H1 (cell line): ENCODE results near the gene MAN2A1. TPM values are rescaled to one million over a fixed set of nuclear protein-coding genes. Genes with fewer than 3 reads are reported as not detected.

Experiments used
- CTCF ChIA-PET: fragments of 300-600 bp; sonication (Branson Sonifier 250); formaldehyde crosslinking; loops from one replicate; lab custom pipeline; 2021; ENCODE audit not compliant: partially characterized antibody; lab: Charles Lee
- POLR2A ChIA-PET: fragments of 300-600 bp; sonication (Branson Sonifier 250); formaldehyde crosslinking; loops from one replicate; lab custom pipeline; 2021; ENCODE audit warnings: inconsistent platforms; ENCODE audit not compliant: partially characterized antibody; lab: Charles Lee
- DNase-seq, 2 experiments: peaks; one replicate each; pipeline versions ENCODE4 v3.0.0 to v3.0.0-alpha.2; 2010 to 2022; ENCODE audit warnings: low spot score in 2 of 2, low read depth in 1 of 2, mixed read lengths in 1 of 2
- FAIRE-seq: peaks from 2 replicates; lab custom pipeline; 2011; peaks lifted over from hg19 to GRCh38; lab: Jason Lieb, UNC
- H2AFZ ChIP-seq: 2 replicates; pipeline ENCODE4 v1.8.1; 2012; ENCODE audit warnings: low read length, inconsistent platforms
- H2AK5ac ChIP-seq: 2 replicates; pipeline ENCODE4 v1.6.1; 2013; ENCODE audit warnings: low read depth, low read length
- H2BK120ac ChIP-seq: replicated peaks from 2 replicates; pipeline ENCODE3; 2013; ENCODE audit warnings: low read depth, low read length, inconsistent platforms
- H2BK12ac ChIP-seq: 2 replicates; pipeline ENCODE4 v1.6.1; 2013; ENCODE audit warnings: low read depth, low read length
- H2BK15ac ChIP-seq: 2 replicates; pipeline ENCODE4 v1.6.1; 2013; ENCODE audit warnings: low read length
- H2BK20ac ChIP-seq: 2 replicates; pipeline ENCODE4 v1.6.1; 2013; ENCODE audit warnings: low read length
- H2BK5ac ChIP-seq: 2 replicates; pipeline ENCODE4 v1.6.1; 2013; ENCODE audit warnings: low read depth, low read length
- H3K14ac ChIP-seq: 2 replicates; pipeline ENCODE4 v1.6.1; 2013; ENCODE audit warnings: inconsistent platforms; ENCODE audit not compliant: insufficient read length
- H3K18ac ChIP-seq: 2 replicates; pipeline ENCODE4 v1.6.1; 2013; ENCODE audit warnings: low read length; ENCODE audit errors: extremely low read depth
- H3K23ac ChIP-seq: 2 replicates; pipeline ENCODE4 v1.6.1; 2013; ENCODE audit warnings: inconsistent platforms; ENCODE audit not compliant: insufficient read length
- H3K23me2 ChIP-seq: 2 replicates; pipeline ENCODE4 v1.6.1; 2013; ENCODE audit warnings: low read depth, low read length
- H3K27ac ChIP-seq: 2 replicates; pipeline ENCODE4 v1.6.1; 2011; ENCODE audit warnings: low read depth, low read length, inconsistent platforms
- H3K27me3 ChIP-seq, 4 experiments: replicated peaks in 1 of 4; 1 replicate in 1 of 4; 2 replicates in 3 of 4; pipeline versions ENCODE4 v1.6.1 to v1.8.1; 2011 to 2013; ENCODE audit warnings: low read length in 3 of 4, mild to moderate bottlenecking in 3 of 4, inconsistent platforms in 2 of 4, mixed read lengths in 2 of 4, moderate library complexity in 1 of 4; ENCODE audit not compliant: control insufficient read depth in 3 of 4, insufficient read depth in 3 of 4; ENCODE audit errors: extremely low read depth in 1 of 4
- H3K36me3 ChIP-seq, 4 experiments: 2 replicates each; pipeline versions ENCODE4 v1.6.1 to v1.8.1; 2011 to 2013; ENCODE audit warnings: mild to moderate bottlenecking in 4 of 4, low read length in 3 of 4, moderate library complexity in 2 of 4, control low read depth in 1 of 4, inconsistent platforms in 1 of 4; ENCODE audit not compliant: insufficient read depth in 4 of 4, control insufficient read depth in 2 of 4
- H3K4ac ChIP-seq: replicated peaks from 2 replicates; pipeline ENCODE3; 2013; ENCODE audit warnings: low read length, low read depth, mixed read lengths, inconsistent platforms; ENCODE audit not compliant: insufficient read length
- H3K4me1 ChIP-seq, 4 experiments: replicated peaks in 1 of 4; 1 replicate in 1 of 4; 2 replicates in 3 of 4; pipeline versions ENCODE4 v1.6.1 to v1.8.1; 2011 to 2013; ENCODE audit warnings: low read length in 3 of 4, inconsistent platforms in 2 of 4, mixed read lengths in 1 of 4; ENCODE audit not compliant: insufficient read depth in 4 of 4, control insufficient read depth in 3 of 4
- H3K4me2 ChIP-seq, 2 experiments: 2 replicates each; pipeline versions ENCODE4 v1.6.1 to v1.8.1; 2011 to 2013; ENCODE audit warnings: low read depth in 2 of 2, low read length in 2 of 2, control low read depth in 1 of 2, inconsistent platforms in 1 of 2, mild to moderate bottlenecking in 1 of 2; ENCODE audit not compliant: insufficient read depth in 1 of 2
- H3K4me3 ChIP-seq, 4 experiments: fragments of 200-600, 300-600 bp in 1 of 4; sonication (generic), shearing (Covaris generic), sonication (Bioruptor Twin) in 1 of 4; 2 replicates each; pipeline versions ENCODE4 v1.5.1 to v1.8.1; 2011 to 2016; ENCODE audit warnings: low read length in 4 of 4, low read depth in 3 of 4, control low read depth in 2 of 4, inconsistent platforms in 2 of 4, mild to moderate bottlenecking in 2 of 4, mixed read lengths in 1 of 4, moderate library complexity in 1 of 4; ENCODE audit not compliant: insufficient read depth in 2 of 4; ENCODE audit errors: extremely low read depth in 1 of 4
- H3K56ac ChIP-seq: replicated peaks from 2 replicates; pipeline ENCODE3; 2013; ENCODE audit warnings: low read depth, mild to moderate bottlenecking, mixed read lengths, low read length, inconsistent platforms; ENCODE audit not compliant: insufficient read length
- H3K79me1 ChIP-seq: 2 replicates; pipeline ENCODE4 v1.6.1; 2013; ENCODE audit warnings: low read depth, low read length, control low read depth
- H3K79me2 ChIP-seq, 2 experiments: 2 replicates each; pipeline versions ENCODE4 v1.6.1 to v1.8.1; 2012 to 2013; ENCODE audit warnings: low read length in 2 of 2, mild to moderate bottlenecking in 2 of 2, inconsistent platforms in 1 of 2; ENCODE audit not compliant: insufficient read depth in 2 of 2, control insufficient read depth in 1 of 2
- H3K9ac ChIP-seq, 4 experiments: replicated peaks in 1 of 4; 1 replicate in 1 of 4; 2 replicates in 3 of 4; pipeline versions ENCODE4 v1.6.1 to v1.8.1; 2011 to 2013; ENCODE audit warnings: low read depth in 3 of 4, low read length in 3 of 4, control low read depth in 2 of 4, mild to moderate bottlenecking in 2 of 4, moderate library complexity in 2 of 4, inconsistent platforms in 1 of 4; ENCODE audit errors: extremely low read depth in 1 of 4
- H3K9me3 ChIP-seq, 2 experiments: 2 replicates each; pipeline versions ENCODE4 v1.6.1 to v1.8.1; 2012 to 2013; ENCODE audit warnings: mild to moderate bottlenecking in 2 of 2, moderate library complexity in 2 of 2, control low read depth in 1 of 2, inconsistent platforms in 1 of 2, low read depth in 1 of 2, low read length in 1 of 2, mixed read lengths in 1 of 2; ENCODE audit not compliant: insufficient read depth in 2 of 2
- H4K20me1 ChIP-seq, 2 experiments: replicated peaks in 1 of 2; 2 replicates each; pipeline versions ENCODE3 to v1.8.1; 2011 to 2013; ENCODE audit warnings: inconsistent platforms in 2 of 2, low read length in 2 of 2, mild to moderate bottlenecking in 1 of 2; ENCODE audit not compliant: insufficient read depth in 2 of 2, control insufficient read depth in 1 of 2
- H4K5ac ChIP-seq: 2 replicates; pipeline ENCODE4 v1.6.1; 2013; ENCODE audit warnings: low read length, low read depth, mixed read lengths, inconsistent platforms; ENCODE audit not compliant: insufficient read length
- H4K8ac ChIP-seq: 2 replicates; pipeline ENCODE4 v1.8.0; 2013; ENCODE audit warnings: mild to moderate bottlenecking, moderate library complexity, low read length, inconsistent platforms; ENCODE audit not compliant: insufficient read depth; ENCODE audit errors: extremely low read depth
- H4K91ac ChIP-seq: replicated peaks from 2 replicates; pipeline ENCODE3; 2013; ENCODE audit warnings: low read length, mixed read lengths, inconsistent platforms; ENCODE audit not compliant: insufficient read length
- BRCA1 ChIP-seq: IDR thresholded peaks from 2 replicates; pipeline ENCODE4 v1.6.1; 2012; ENCODE audit warnings: low read depth, low read length, improper control_type of control experiment
- CTBP2 ChIP-seq: IDR thresholded peaks from 2 replicates; pipeline ENCODE4 v1.7.0; 2011; ENCODE audit warnings: borderline replicate concordance, mild to moderate bottlenecking, moderate library complexity, mixed read lengths, low read length; ENCODE audit not compliant: insufficient read depth, insufficient read length
- JUN ChIP-seq: IDR thresholded peaks from 2 replicates; pipeline ENCODE4 v1.6.1; 2011; ENCODE audit warnings: low read depth, mild to moderate bottlenecking, improper control_type of control experiment, low read length
- RFX5 ChIP-seq: IDR thresholded peaks from 2 replicates; pipeline ENCODE4 v1.6.1; 2011; ENCODE audit warnings: low read depth, low read length, improper control_type of control experiment, borderline replicate concordance
- RNF2 ChIP-seq: fragments of 200-900, 300-1000 bp; sonication (generic); IDR thresholded peaks from 2 replicates; pipeline ENCODE4 v1.7.1; 2016; ENCODE audit warnings: borderline replicate concordance, low read depth, mild to moderate bottlenecking, antibody characterized with exemption, low read length; ENCODE audit not compliant: poor library complexity, severe bottlenecking; ENCODE audit errors: missing control alignments
- RXRA ChIP-seq: IDR thresholded peaks from 2 replicates; pipeline ENCODE4 v1.6.1; 2011; ENCODE audit warnings: low read depth, mild to moderate bottlenecking, low read length, moderate library complexity; ENCODE audit not compliant: insufficient read depth
- TCF12 ChIP-seq: IDR thresholded peaks from 2 replicates; pipeline ENCODE4 v1.6.1; 2011; ENCODE audit warnings: low read depth, mild to moderate bottlenecking, low read length
- WGBS, 2 experiments: shearing (Covaris generic) in 1 of 2; methylation state at CpG; one replicate each; pipeline versions ENCODE4 v1.1.6 to v1.1.7; 2013 to 2015; ENCODE audit warnings: low lambda C conversion rate in 2 of 2, mixed read lengths in 2 of 2, inconsistent platforms in 1 of 2, low coverage in 1 of 2, missing lambda C conversion rate in 1 of 2; ENCODE audit not compliant: insufficient replicate concordance in 2 of 2, insufficient coverage in 1 of 2, insufficient read length in 1 of 2; ENCODE audit errors: extremely low coverage in 1 of 2, missing lambda C conversion rate in 1 of 2; 5-methylcytosine and 5-hydroxymethylcytosine counted together
- polyA plus RNA-seq, 7 experiments: library from polyadenylated mRNA; depleted of rRNA in 3 of 7; stranded (reverse) in 5 of 7; unstranded in 2 of 7; fragments of >200 nt in 5 of 7; fragments of 200-250 nt in 2 of 7; gene quantifications; 1 replicate in 5 of 7; 2 replicates in 1 of 7; 4 replicates in 1 of 7; pipeline versions ENCODE4 v1.2.1 to v1.2.3, GENCODE V29; 2011 to 2013; ENCODE audit warnings: missing spikeins in 2 of 7, mixed read lengths in 2 of 7
- total RNA-seq: library from RNA; stranded (reverse); fragmentation: NEBNext Ultra II Directional; extraction: Animal tissue kit (Norgen Biotek cat#: 25700); gene quantifications from 2 replicates; pipeline ENCODE4 v1.2.1, GENCODE V29; 2021
- TF ChIP-seq, protein P1 (sequence below): IDR thresholded peaks from 2 replicates; pipeline ENCODE4 v1.6.1; 2012; ENCODE audit warnings: low read length, inconsistent platforms

Gene MAN2A1
- total and polyA plus RNA-seq, 2 of the 8 experiments (the other 6 are each of a cell fraction or from before 2014, with no cell fraction given), result 29.1 to 102 TPM

DNA sequence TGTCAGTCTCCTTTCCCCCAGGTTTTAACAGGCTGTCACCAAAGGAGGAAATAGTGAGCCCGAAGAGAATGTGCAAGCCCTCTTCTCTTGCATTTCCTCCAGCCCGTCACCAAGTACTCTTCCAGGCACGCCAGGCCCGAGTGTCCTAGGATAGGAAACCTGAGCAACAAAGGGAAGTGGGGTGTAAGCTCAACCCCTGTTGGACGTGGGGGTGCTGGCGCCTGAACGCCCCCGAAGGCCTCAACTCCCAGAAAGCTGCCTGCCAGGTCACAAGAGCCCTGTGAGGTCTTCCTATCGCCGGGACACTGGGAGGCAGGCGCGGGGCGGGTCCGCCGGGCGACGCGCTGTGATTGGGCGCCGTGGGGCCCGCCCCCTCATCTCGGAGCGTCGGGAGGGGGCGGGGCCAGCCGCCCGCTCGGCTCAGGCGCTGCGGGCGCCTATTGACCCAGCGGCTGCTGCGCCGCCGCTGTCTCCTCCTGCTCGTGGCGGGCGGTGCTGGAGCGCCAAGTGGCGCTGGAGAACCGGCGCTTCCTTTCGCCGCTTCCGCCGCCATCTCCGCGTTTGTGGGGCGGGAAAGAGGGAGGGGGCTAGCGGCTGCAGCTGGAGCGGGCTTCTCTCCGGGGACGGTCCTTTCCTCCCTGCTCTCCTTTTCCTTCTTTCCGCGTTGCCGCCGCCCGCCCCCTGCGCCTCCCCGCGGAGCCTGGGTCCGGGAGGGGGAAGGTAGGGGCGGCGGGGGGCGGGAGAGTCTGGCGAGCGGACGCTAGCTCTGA is 572 bp upstream of the MAN2A1 start:
- Histone ChIP-seq H2BK15ac (no peak overlapping the region), H3K4ac (peak overlapping the region; percentile 71), H3K18ac (peak overlapping the region; percentile 86), H2BK5ac (peak overlapping the region; percentile 95), H2AK5ac (no peak overlapping the region), H3K4me1 (peaks cover 2 to 11% (median 7%) of the 10 kb centered on the region in 4 experiments; a peak in 4 of 7 replicates), H2BK12ac (peak overlapping the region; percentile 85), H4K8ac (peak overlapping the region; percentile 96), H2AFZ (peak overlapping the region; percentile 45; the same call in 1 of the 2 replicates), H3K9ac (peak overlapping the region; percentile 68 to 82 (median 74)), H3K27me3 (no peaks in the 10 kb centered on the region), H3K4me2 (peak overlapping the region; percentile 81 to 84), H2BK20ac (no peak overlapping the region), H3K14ac (no peak overlapping the region), H3K36me3 (0 out of 8 replicates have a peak, but pooled peaks cover 0 to 2% (median 0%) of the 10 kb centered on the region in 4 experiments), H3K9me3 (peaks cover 0 to 3% of the 10 kb centered on the region in 2 experiments; a peak in 1 of 4 replicates), H3K79me2 (peaks cover 18 to 39% of the 10 kb centered on the region in 2 experiments), H2BK120ac (no peak overlapping the region), H3K4me3 (peak overlapping the region; percentile 82 to 93 (median 89)), H3K23me2 (no peaks in the 10 kb centered on the region; the same call in 1 of the 2 replicates), H4K91ac (no peak overlapping the region), H4K5ac (peak overlapping the region; percentile 95), H4K20me1 (peaks cover 19 to 24% of the 10 kb centered on the region in 2 experiments), H3K79me1 (no peaks in the 10 kb centered on the region; the same call in 1 of the 2 replicates), H3K23ac (no peak overlapping the region), H3K27ac (peak overlapping the region; percentile 75; the same call in 1 of the 2 replicates), H3K56ac (peak overlapping the region; percentile 34)
- ChIA-PET CTCF (interaction anchor here (0.7 to 4.6 kb wide), 38 partner anchors 9 to 1237 kb away, joined by 3 to 37 read pairs (median 4); no protein-coding TSS in a partner anchor), POLR2A (interaction anchor here (0.7 to 2.5 kb wide), 11 partner anchors 10 to 1125 kb away, joined by 3 to 12 read pairs (median 4); partner anchors contain the start of gene PJA2)
- no peak for FAIRE-seq
- WGBS, 2 experiments, result 4% methylated on average over 23 of the region's 68 CpGs; no CpG with 5 or more reads in 1 of the 2 experiments
- peak; percentile 69 to 83 for DNase-seq
- TF ChIP-seq JUN (no peak), RFX5 (no peak), BRCA1 (no peak), CTBP2 (no peak), RXRA (no peak), TCF12 (no peak), RNF2 (no peak)
- TF ChIP-seq, protein P1, sequence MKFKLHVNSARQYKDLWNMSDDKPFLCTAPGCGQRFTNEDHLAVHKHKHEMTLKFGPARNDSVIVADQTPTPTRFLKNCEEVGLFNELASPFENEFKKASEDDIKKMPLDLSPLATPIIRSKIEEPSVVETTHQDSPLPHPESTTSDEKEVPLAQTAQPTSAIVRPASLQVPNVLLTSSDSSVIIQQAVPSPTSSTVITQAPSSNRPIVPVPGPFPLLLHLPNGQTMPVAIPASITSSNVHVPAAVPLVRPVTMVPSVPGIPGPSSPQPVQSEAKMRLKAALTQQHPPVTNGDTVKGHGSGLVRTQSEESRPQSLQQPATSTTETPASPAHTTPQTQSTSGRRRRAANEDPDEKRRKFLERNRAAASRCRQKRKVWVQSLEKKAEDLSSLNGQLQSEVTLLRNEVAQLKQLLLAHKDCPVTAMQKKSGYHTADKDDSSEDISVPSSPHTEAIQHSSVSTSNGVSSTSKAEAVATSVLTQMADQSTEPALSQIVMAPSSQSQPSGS, result no peak
